Measurements from ENCODE around the gene TFPI.
"Not testable (repeated sequence)": the region's sequence is repeated elsewhere in the genome, so short reads cannot be mapped to it uniquely, and the experiment has no call there.

- not testable (repeated sequence) for TF ChIP-seq POLR2A, CTCF (IDR thresholded peaks at IDR 0.05)
These were observed 2.3 kb upstream of the TFPI start for GRCh38 chr2:187556493-187556892.

Data from heart left ventricle (tissue), 13 donors.